GM08714 (cell line): ENCODE measurements around the gene TBC1D1.

Experiments used
- H3K4me3 ChIP-seq: fragments of 200-500 bp; sonication (Bioruptor generic); 2 replicates; pipeline ENCODE4 v1.5.1; 2014; ENCODE audit warnings: mild to moderate bottlenecking, low read length, inconsistent platforms
- ZNF274 ChIP-seq: IDR thresholded peaks from 2 replicates; pipeline ENCODE4 v1.6.1; 2012; ENCODE audit warnings: mild to moderate bottlenecking, low read depth, low read length

TBC1D1 gene

DNA sequence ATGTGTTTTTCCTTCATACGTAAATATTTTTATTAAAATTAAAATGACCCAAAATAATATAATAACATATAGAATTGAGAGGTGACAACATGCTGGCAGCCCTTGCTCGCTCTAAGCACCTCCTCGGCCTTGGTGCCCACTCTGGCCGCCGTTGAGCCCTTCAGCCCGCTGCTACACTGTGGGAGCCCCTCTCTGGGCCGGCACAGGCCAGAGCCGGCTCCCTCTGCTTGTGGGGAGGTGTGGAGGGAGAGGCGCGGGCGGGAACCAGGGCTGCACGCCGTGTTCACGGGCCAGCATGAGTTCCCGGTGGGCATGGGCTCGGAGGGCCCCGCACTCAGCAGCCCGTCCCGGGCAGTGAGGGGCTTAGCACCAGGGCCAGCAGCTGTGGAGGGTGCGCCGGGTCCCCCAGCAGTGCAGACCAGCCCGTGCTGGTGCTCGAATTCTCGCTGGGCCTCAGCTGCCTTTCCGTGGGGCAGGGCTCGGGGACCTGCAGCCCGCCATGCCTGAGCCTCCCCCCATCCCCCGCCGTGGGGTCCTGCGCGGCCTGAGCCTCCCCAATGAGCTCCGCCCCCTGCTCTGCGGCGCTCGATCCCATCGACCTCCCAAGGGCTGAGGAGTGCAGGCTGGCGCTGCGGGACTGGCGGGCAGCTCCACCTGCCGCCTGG is 291.6 kb downstream of the TBC1D1 start:
- H3K4me3 ChIP-seq = no peak overlapping the region
- no peak for TF ChIP-seq ZNF274

DNA sequence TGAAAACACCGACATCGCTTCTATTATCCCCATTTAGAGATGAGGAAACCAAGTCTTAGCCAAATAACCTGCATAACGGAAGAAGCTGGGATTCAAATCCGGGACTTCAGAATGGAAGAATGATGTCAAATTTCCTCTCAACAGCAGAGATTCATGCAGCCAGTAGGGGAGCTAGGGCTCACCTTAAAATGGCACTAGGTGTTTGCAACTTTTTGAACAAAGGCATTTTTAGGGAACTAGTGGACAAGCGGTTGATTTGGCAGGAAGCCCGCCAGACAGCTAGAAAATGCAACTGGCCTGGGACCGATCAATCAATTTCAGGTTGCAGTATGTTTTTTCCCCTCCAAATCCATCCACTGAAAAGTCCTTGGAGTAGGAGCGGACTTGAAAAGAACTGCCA is 293.5 kb downstream of the TBC1D1 start:
- no peak for TF ChIP-seq ZNF274
- no peak overlapping the region for H3K4me3 ChIP-seq

DNA sequence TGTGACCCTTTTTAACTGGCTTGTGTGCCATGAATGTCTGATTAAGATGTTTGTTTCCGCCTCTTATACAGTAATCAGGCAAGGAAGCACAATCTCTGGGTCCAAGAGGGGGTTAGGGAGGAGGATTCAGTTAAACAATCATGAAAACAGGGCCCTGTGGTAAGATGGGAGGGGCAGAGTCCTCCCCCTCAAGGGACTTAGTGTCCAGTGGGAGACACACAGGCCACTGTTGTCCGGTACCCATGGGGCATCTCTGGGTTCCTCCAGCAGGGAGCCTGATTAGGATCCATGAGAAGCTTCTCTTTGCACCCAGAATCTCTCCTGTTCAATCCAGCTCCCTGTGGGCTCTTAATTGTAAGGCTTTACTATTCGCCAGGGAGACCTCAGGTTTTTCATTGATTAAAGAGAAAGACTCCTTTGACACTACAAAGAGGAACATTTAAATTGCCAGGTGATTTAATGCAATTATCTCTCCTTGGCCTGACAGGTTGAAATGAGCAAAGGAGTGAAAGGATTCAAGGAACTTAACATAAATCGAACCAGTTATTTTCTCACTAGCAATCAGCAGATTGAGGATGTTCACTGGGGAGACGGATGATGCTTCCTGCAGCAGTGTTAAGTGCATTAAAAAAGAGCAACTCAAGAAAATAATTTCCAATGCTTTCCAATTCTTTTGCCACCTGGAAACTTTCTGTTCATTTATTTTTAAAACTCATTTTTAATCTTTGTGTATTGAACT is 294.7 kb downstream of the TBC1D1 start:
- TF ChIP-seq ZNF274 = no peak
- no peak overlapping the region for H3K4me3 ChIP-seq

DNA sequence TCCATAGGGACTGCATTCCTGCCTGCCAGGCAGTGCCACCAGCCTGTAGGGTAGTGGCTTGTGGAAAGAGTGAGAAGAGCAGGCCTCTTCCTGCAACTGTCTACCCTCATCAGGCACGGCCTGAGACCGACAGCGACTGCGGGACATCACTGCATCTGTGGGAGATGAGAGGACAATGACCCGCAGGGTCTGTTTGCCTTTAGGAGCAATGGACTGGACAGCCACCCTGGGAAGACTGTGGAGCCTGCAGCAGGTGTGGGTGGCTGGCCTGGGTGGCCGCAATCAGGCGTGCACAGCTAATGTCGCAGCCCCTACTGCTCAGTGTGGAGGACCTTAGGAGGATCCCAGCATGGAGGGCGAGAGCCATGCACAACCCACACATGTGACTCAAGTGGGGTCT is 297.3 kb downstream of the TBC1D1 start:
- no peak for TF ChIP-seq ZNF274
- H3K4me3 ChIP-seq = no peak overlapping the region

DNA sequence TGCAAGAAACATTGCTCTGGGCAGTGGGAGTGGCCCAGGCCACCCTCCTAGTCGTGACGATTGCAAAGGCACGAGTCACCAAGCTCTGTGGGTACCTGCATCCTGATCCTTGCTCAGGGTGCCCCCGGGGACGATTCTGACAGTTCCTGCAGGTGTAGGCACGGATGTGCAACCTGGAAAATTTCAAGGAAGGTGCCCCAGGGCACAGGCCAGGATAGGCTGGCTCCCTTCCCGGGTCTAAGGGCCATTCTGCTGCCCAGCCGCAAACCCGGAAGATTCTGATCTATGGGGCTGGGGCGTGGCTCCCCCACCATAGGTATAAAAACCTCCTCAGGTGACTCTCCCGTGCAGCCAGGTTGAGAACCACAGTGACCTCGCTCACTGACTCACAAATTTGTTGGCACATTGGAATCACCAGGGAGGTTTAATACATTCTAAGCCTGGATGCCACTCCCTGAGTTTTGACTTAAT is 297.8 kb downstream of the TBC1D1 start:
- TF ChIP-seq ZNF274 = no peak
- no peak overlapping the region for H3K4me3 ChIP-seq
